ENCODE results near the gene WFS1.

Gene WFS1

GRCh38 chr4:6322067-6322760 is 52.6 kb downstream of the WFS1 start:
- in situ Hi-C loops (cut with MboI; ENCODE audit: low sequenced_read_pairs): no loop called here

GRCh38 chr4:6322761-6323566 is 53.3 kb downstream of the WFS1 start:
- in situ Hi-C loops (cut with MboI; ENCODE audit: low sequenced_read_pairs): no loop called here

- in situ Hi-C loops (cut with MboI; ENCODE audit: low sequenced_read_pairs): no loop called here
Measured at GRCh38 chr4:6324461-6324998, 54.9 kb downstream of the WFS1 start.

GRCh38 chr4:6324999-6325787 is 55.5 kb downstream of the WFS1 start:
- in situ Hi-C loops (cut with MboI; ENCODE audit: low sequenced_read_pairs): no loop called here

GRCh38 chr4:6325788-6326290 is 56.2 kb downstream of the WFS1 start:
- in situ Hi-C loops (cut with MboI; ENCODE audit: low sequenced_read_pairs): no loop called here

GRCh38 chr4:6326312-6327060 is 56.8 kb downstream of the WFS1 start:
- in situ Hi-C loops (cut with MboI; ENCODE audit: low sequenced_read_pairs): no loop called here

GRCh38 chr4:6327220-6327917 is 57.7 kb downstream of the WFS1 start:
- in situ Hi-C loops (cut with MboI; ENCODE audit: low sequenced_read_pairs): no loop called here

- in situ Hi-C loops (cut with MboI; ENCODE audit: low sequenced_read_pairs): no loop called here
Measured at GRCh38 chr4:6328526-6328925, 58.9 kb downstream of the WFS1 start.

GRCh38 chr4:6329478-6330383 is 60.1 kb downstream of the WFS1 start:
- in situ Hi-C loops (cut with MboI; ENCODE audit: low sequenced_read_pairs): no loop called here

- in situ Hi-C loops (cut with MboI; ENCODE audit: low sequenced_read_pairs): no loop called here
Measured at GRCh38 chr4:6330384-6330767, 60.7 kb downstream of the WFS1 start.

- in situ Hi-C loops (cut with MboI; ENCODE audit: low sequenced_read_pairs): no loop called here
Measured at GRCh38 chr4:6331018-6331417, 61.4 kb downstream of the WFS1 start.

- in situ Hi-C loops (cut with MboI; ENCODE audit: low sequenced_read_pairs): no loop called here
Measured at GRCh38 chr4:6331468-6331867, 61.8 kb downstream of the WFS1 start.

- in situ Hi-C loops (cut with MboI; ENCODE audit: low sequenced_read_pairs): no loop called here
Measured at GRCh38 chr4:6332042-6332668, 62.5 kb downstream of the WFS1 start.

- in situ Hi-C loops (cut with MboI; ENCODE audit: low sequenced_read_pairs): no loop called here
Measured at GRCh38 chr4:6332669-6333050, 63.0 kb downstream of the WFS1 start.

GRCh38 chr4:6333301-6334202 is 63.9 kb downstream of the WFS1 start:
- in situ Hi-C loops (cut with MboI; ENCODE audit: low sequenced_read_pairs): no loop called here

- in situ Hi-C loops (cut with MboI; ENCODE audit: low sequenced_read_pairs): no loop called here
Measured at GRCh38 chr4:6334203-6334887, 64.7 kb downstream of the WFS1 start.
